Measurements from ENCODE around the gene MARCHF2.

The MARCHF2 gene

GRCh38 chr19:8452446-8453123 is 39.5 kb downstream of the MARCHF2 start:
- no peak for TF ChIP-seq CTCF (IDR thresholded peaks at IDR 0.05; ENCODE audit: low read depth, low read length)
- H3K4me3 ChIP-seq (replicated peaks in 1 of 2; ENCODE audit: low read depth in 2 of 2, low read length in 2 of 2) = no peak overlapping the region
- DNase-seq (ENCODE audit: low read depth in 2 of 2) = no peak

- no peak for DNase-seq (ENCODE audit: low read depth in 2 of 2)
- H3K4me3 ChIP-seq (replicated peaks in 1 of 2; ENCODE audit: low read depth in 2 of 2, low read length in 2 of 2) = no peak overlapping the region
- no peak for TF ChIP-seq CTCF (IDR thresholded peaks at IDR 0.05; ENCODE audit: low read depth, low read length)
These were observed 40.5 kb downstream of the MARCHF2 start for GRCh38 chr19:8453616-8454015.

- TF ChIP-seq CTCF (IDR thresholded peaks at IDR 0.05; ENCODE audit: low read depth, low read length) = no peak
- DNase-seq (ENCODE audit: low read depth in 2 of 2) = no peak
- H3K4me3 ChIP-seq (replicated peaks in 1 of 2; ENCODE audit: low read depth in 2 of 2, low read length in 2 of 2) = no peak overlapping the region
These were observed 41.1 kb downstream of the MARCHF2 start for GRCh38 chr19:8454218-8454617.

- TF ChIP-seq CTCF (IDR thresholded peaks at IDR 0.05; ENCODE audit: low read depth, low read length) = no peak
- DNase-seq (ENCODE audit: low read depth in 2 of 2) = no peak
- no peak overlapping the region for H3K4me3 ChIP-seq (replicated peaks in 1 of 2; ENCODE audit: low read depth in 2 of 2, low read length in 2 of 2)
These were observed 41.9 kb downstream of the MARCHF2 start for GRCh38 chr19:8455018-8455417.

GRCh38 chr19:8456064-8456463 is 43.0 kb downstream of the MARCHF2 start:
- DNase-seq (ENCODE audit: low read depth in 2 of 2) = no peak
- no peak overlapping the region for H3K4me3 ChIP-seq (replicated peaks in 1 of 2; ENCODE audit: low read depth in 2 of 2, low read length in 2 of 2)
- peak; percentile 33 for TF ChIP-seq CTCF (IDR thresholded peaks at IDR 0.05; ENCODE audit: low read depth, low read length)

GRCh38 chr19:8457209-8457608 is 44.1 kb downstream of the MARCHF2 start:
- no peak for DNase-seq (ENCODE audit: low read depth in 2 of 2)
- no peak overlapping the region for H3K4me3 ChIP-seq (replicated peaks in 1 of 2; ENCODE audit: low read depth in 2 of 2, low read length in 2 of 2)
- no peak for TF ChIP-seq CTCF (IDR thresholded peaks at IDR 0.05; ENCODE audit: low read depth, low read length)

GRCh38 chr19:8457827-8458226 is 44.7 kb downstream of the MARCHF2 start:
- no peak for DNase-seq (ENCODE audit: low read depth in 2 of 2)
- no peak overlapping the region for H3K4me3 ChIP-seq (replicated peaks in 1 of 2; ENCODE audit: low read depth in 2 of 2, low read length in 2 of 2)
- TF ChIP-seq CTCF (IDR thresholded peaks at IDR 0.05; ENCODE audit: low read depth, low read length) = no peak
